ENCODE results near the gene PPCDC. TPM values are rescaled to one million over a fixed set of nuclear protein-coding genes. Genes with fewer than 3 reads are reported as not detected.

PPCDC gene
- total RNA-seq, 3 donors from 2014 or later (not counting 1 experiment from before 2014, with no cell fraction given) = 21.3 to 32.3 (median 27.0) TPM

GRCh38 chr15:75063889-75064288 lies 40.5 kb downstream of the PPCDC start:
- no peaks in the 10 kb centered on the region for H3K9me3 Mint-ChIP-seq
- peaks cover 0 to 3% of the 10 kb centered on the region in 2 donors for H3K27me3 Mint-ChIP-seq (ENCODE audit: low read depth in 2 of 2)
- intact Hi-C loops (cut with micrococcal nuclease) = no loop called here
- H3K36me3 Mint-ChIP-seq = no peaks in the 10 kb centered on the region
- H3K4me3 ChIP-seq (ENCODE audit: low read length) = no peak overlapping the region
- H3K9me3 ChIP-seq (ENCODE audit: control insufficient read depth, insufficient read depth, low read length) = no peaks in the 10 kb centered on the region
- peaks cover 34 to 43% of the 10 kb centered on the region in 2 donors for H3K4me1 Mint-ChIP-seq
- no peak overlapping the region for H3K27ac Mint-ChIP-seq
- no peaks in the 10 kb centered on the region for H3K27me3 ChIP-seq (ENCODE audit: control insufficient read depth, insufficient read depth, low read length)
- H3K4me1 ChIP-seq (ENCODE audit: control insufficient read depth, insufficient read depth, low read length) = peaks cover 52% of the 10 kb centered on the region
- no peak overlapping the region for H3K4me3 Mint-ChIP-seq
- ATAC-seq (no peak), DNase-seq (no peak)
- H3K27ac ChIP-seq (ENCODE audit: low read length) = no peak overlapping the region
- no peaks in the 10 kb centered on the region for H3K36me3 ChIP-seq (ENCODE audit: control insufficient read depth, insufficient read depth, low read length)
- TF ChIP-seq CTCF (IDR thresholded peaks at IDR 0.05) = no peak
- 99% methylated on average over 9 of the region's 9 CpGs for WGBS (ENCODE audit: insufficient coverage)

- H3K9me3 ChIP-seq (ENCODE audit: control insufficient read depth, insufficient read depth, low read length) = no peaks in the 10 kb centered on the region
- 80% methylated on average over 1 of the region's 2 CpGs for WGBS (ENCODE audit: insufficient coverage)
- Mint-ChIP-seq H3K27me3 (ENCODE audit: low read depth in 2 of 2) (peaks cover 0 to 3% of the 10 kb centered on the region in 2 donors), H3K4me3 (no peak overlapping the region), H3K9me3 (no peaks in the 10 kb centered on the region), H3K36me3 (no peaks in the 10 kb centered on the region), H3K4me1 (peaks cover 39 to 53% of the 10 kb centered on the region in 2 donors), H3K27ac (no peak overlapping the region)
- H3K27me3 ChIP-seq (ENCODE audit: control insufficient read depth, insufficient read depth, low read length) = no peaks in the 10 kb centered on the region
- H3K4me1 ChIP-seq (ENCODE audit: control insufficient read depth, insufficient read depth, low read length) = peaks cover 61% of the 10 kb centered on the region
- no peak overlapping the region for H3K27ac ChIP-seq (ENCODE audit: low read length)
- DNase-seq = no peak
- H3K36me3 ChIP-seq (ENCODE audit: control insufficient read depth, insufficient read depth, low read length) = no peaks in the 10 kb centered on the region
- H3K4me3 ChIP-seq (ENCODE audit: low read length) = no peak overlapping the region
- TF ChIP-seq CTCF (IDR thresholded peaks at IDR 0.05) = no peak
- ATAC-seq = no peak
- intact Hi-C loops (cut with micrococcal nuclease) = no loop called here
Measured at GRCh38 chr15:75064846-75065245, 41.5 kb downstream of the PPCDC start.

- peak overlapping the region; percentile 12 to 42 for H3K27ac Mint-ChIP-seq
- WGBS (ENCODE audit: insufficient coverage) = 47% methylated on average over 1 of the region's 1 CpG
- Histone ChIP-seq H3K27ac (ENCODE audit: low read length) (no peak overlapping the region), H3K36me3 (ENCODE audit: control insufficient read depth, insufficient read depth, low read length) (no peaks in the 10 kb centered on the region), H3K4me1 (ENCODE audit: control insufficient read depth, insufficient read depth, low read length) (peaks cover 67% of the 10 kb centered on the region), H3K4me3 (ENCODE audit: low read length) (no peak overlapping the region), H3K27me3 (ENCODE audit: control insufficient read depth, insufficient read depth, low read length) (no peaks in the 10 kb centered on the region), H3K9me3 (ENCODE audit: control insufficient read depth, insufficient read depth, low read length) (no peaks in the 10 kb centered on the region)
- no peaks in the 10 kb centered on the region for H3K9me3 Mint-ChIP-seq
- H3K4me1 Mint-ChIP-seq = peaks cover 40 to 53% of the 10 kb centered on the region in 2 donors
- H3K4me3 Mint-ChIP-seq = peak overlapping the region; percentile 36
- H3K36me3 Mint-ChIP-seq = no peaks in the 10 kb centered on the region
- TF ChIP-seq CTCF (IDR thresholded peaks at IDR 0.05) = no peak
- H3K27me3 Mint-ChIP-seq (ENCODE audit: low read depth in 2 of 2) = peaks cover 0 to 3% of the 10 kb centered on the region in 2 donors
- intact Hi-C loops (cut with micrococcal nuclease) = no loop called here
- ATAC-seq (no peak), DNase-seq (no peak)
Measured at GRCh38 chr15:75065467-75065850, 42.1 kb downstream of the PPCDC start.

- Histone ChIP-seq H3K27me3 (ENCODE audit: control insufficient read depth, insufficient read depth, low read length) (no peaks in the 10 kb centered on the region), H3K27ac (ENCODE audit: low read length) (no peak overlapping the region), H3K4me1 (ENCODE audit: control insufficient read depth, insufficient read depth, low read length) (peaks cover 65% of the 10 kb centered on the region), H3K9me3 (ENCODE audit: control insufficient read depth, insufficient read depth, low read length) (no peaks in the 10 kb centered on the region), H3K36me3 (ENCODE audit: control insufficient read depth, insufficient read depth, low read length) (no peaks in the 10 kb centered on the region), H3K4me3 (ENCODE audit: low read length) (no peak overlapping the region)
- TF ChIP-seq CTCF (IDR thresholded peaks at IDR 0.05) = no peak
- Mint-ChIP-seq H3K4me1 (peaks cover 39 to 52% of the 10 kb centered on the region in 2 donors), H3K4me3 (peak overlapping the region; percentile 62), H3K27ac (peak overlapping the region; percentile 75 to 80), H3K36me3 (no peaks in the 10 kb centered on the region), H3K9me3 (no peaks in the 10 kb centered on the region), H3K27me3 (ENCODE audit: low read depth in 2 of 2) (peaks cover 0 to 3% of the 10 kb centered on the region in 2 donors)
- ATAC-seq (no peak), DNase-seq (peak in 1 of 2 donors; percentile 19)
- intact Hi-C loops (cut with micrococcal nuclease) = no loop called here
- WGBS (ENCODE audit: insufficient coverage) = 89% methylated on average over 3 of the region's 6 CpGs
Measured at GRCh38 chr15:75065851-75066509, 42.6 kb downstream of the PPCDC start.

Data from natural killer cell (primary cell).